Neural progenitor cell (in vitro differentiated cells): ENCODE measurements around the gene RNU2-1. TPM values are rescaled to one million over a fixed set of nuclear protein-coding genes. Genes with fewer than 3 reads are reported as not detected.
"Not testable (repeated sequence)": the region's sequence is repeated elsewhere in the genome, so short reads cannot be mapped to it uniquely, and the experiment has no call there.

ENCODE experiments used
- DNase-seq: peaks from one replicate; pipeline ENCODE4 v3.0.0-alpha.2; 2016; ENCODE audit warnings: low spot score
- H2AFZ ChIP-seq: fragments of 200-600 bp; sonication (generic); replicated peaks from 2 replicates; pipeline ENCODE4 v1.6.1; 2016; ENCODE audit warnings: antibody characterized with exemption
- H3F3A ChIP-seq: fragments of 200-600 bp; sonication (generic); 2 replicates; pipeline ENCODE4 v1.6.1; 2016; ENCODE audit warnings: antibody characterized with exemption, low read depth
- H3K27ac ChIP-seq: fragments of 200-600 bp; sonication (generic); 2 replicates; pipeline ENCODE4 v1.5.1; 2016; ENCODE audit warnings: mild to moderate bottlenecking
- H3K27me3 ChIP-seq: fragments of 200-600 bp; sonication (generic); 2 replicates; pipeline ENCODE4 v1.6.1; 2016; ENCODE audit warnings: mild to moderate bottlenecking, moderate library complexity
- H3K36me3 ChIP-seq: fragments of 200-600 bp; sonication (generic); 2 replicates; pipeline ENCODE4 v1.5.1; 2016
- H3K4me1 ChIP-seq: fragments of 200-600 bp; sonication (generic); 2 replicates; pipeline ENCODE4 v1.6.1; 2016; ENCODE audit warnings: mixed run types
- H3K4me2 ChIP-seq: fragments of 200-600 bp; sonication (generic); 2 replicates; pipeline ENCODE4 v1.6.1; 2016
- H3K4me3 ChIP-seq: fragments of 200-600 bp; sonication (generic); 2 replicates; pipeline ENCODE4 v1.5.1; 2016
- H3K79me2 ChIP-seq: fragments of 200-600 bp; sonication (generic); 2 replicates; pipeline ENCODE4 v1.6.1; 2016; ENCODE audit warnings: low read depth
- H3K9ac ChIP-seq: fragments of 200-600 bp; sonication (generic); 2 replicates; pipeline ENCODE4 v1.6.1; 2016
- H3K9me3 ChIP-seq: fragments of 200-600 bp; sonication (generic); 2 replicates; pipeline ENCODE4 v1.5.1; 2016; ENCODE audit warnings: low read depth
- H4K20me1 ChIP-seq: fragments of 200-600 bp; sonication (generic); 2 replicates; pipeline ENCODE4 v1.6.1; 2016; ENCODE audit warnings: low read depth
- H3K27ac Mint-ChIP-seq: 3 replicates; pipeline ENCODE4 v1.8.0; 2021; ENCODE audit warnings: mixed read lengths
- H3K27me3 Mint-ChIP-seq: 2 replicates; pipeline ENCODE4 v1.8.0; 2022; ENCODE audit warnings: low read depth, mild to moderate bottlenecking, inconsistent platforms, moderate library complexity, mixed read lengths; ENCODE audit not compliant: insufficient read depth
- H3K36me3 Mint-ChIP-seq: 3 replicates; pipeline ENCODE4 v1.8.0; 2021; ENCODE audit warnings: mixed read lengths
- H3K4me1 Mint-ChIP-seq: 3 replicates; pipeline ENCODE4 v1.8.0; 2021; ENCODE audit warnings: mixed read lengths
- H3K4me3 Mint-ChIP-seq: 3 replicates; pipeline ENCODE4 v1.8.0; 2021; ENCODE audit warnings: mild to moderate bottlenecking, moderate library complexity, mixed read lengths
- H3K9me3 Mint-ChIP-seq: 3 replicates; pipeline ENCODE4 v1.8.0; 2020; ENCODE audit warnings: mixed read lengths
- CTCF ChIP-seq: fragments of 200-600 bp; sonication (generic); IDR thresholded peaks from 2 replicates; pipeline ENCODE4 v1.5.1; 2017; ENCODE audit warnings: antibody characterized with exemption, mild to moderate bottlenecking
- EZH2 ChIP-seq: fragments of 200-600 bp; sonication (generic); IDR thresholded peaks from 2 replicates; pipeline ENCODE4 v1.6.1; 2017; ENCODE audit warnings: antibody characterized with exemption, mild to moderate bottlenecking, moderate library complexity
- EZH2phosphoT487 ChIP-seq: fragments of 200-600 bp; sonication (generic); IDR thresholded peaks from 2 replicates; pipeline ENCODE4 v1.6.1; 2017; ENCODE audit warnings: antibody characterized with exemption
- total RNA-seq: library from RNA; depleted of rRNA; stranded (reverse); fragments of >200 nt; gene quantifications from 2 replicates; pipeline ENCODE4 v1.2.3, GENCODE V29; 2015; ENCODE audit warnings: low replicate concordance

RNU2-1 gene
- total RNA-seq, 1 donor from 2014 or later, result not detected

DNA sequence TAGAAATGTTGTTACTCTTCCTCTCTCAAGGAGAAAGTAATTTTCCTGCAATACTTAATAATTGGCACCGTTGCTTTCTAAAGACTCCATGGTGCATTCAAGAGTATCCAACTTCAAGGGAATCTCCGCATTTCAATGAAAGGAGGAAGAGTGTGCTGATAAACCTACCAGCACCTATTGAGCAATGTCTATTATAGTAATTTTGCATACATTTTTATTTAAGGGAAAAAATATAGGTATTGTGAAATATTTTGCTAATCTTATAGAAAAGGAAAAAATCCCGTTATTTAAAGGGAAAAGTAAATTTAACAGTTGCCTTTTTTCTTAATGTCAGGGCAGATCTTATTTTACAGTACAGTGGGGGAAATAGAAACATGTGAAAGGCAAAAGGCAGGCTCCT is 23.2 kb downstream of the RNU2-1 start:
- Histone ChIP-seq H3K27ac (no peak overlapping the region), H3K4me2 (no peak overlapping the region), H3K79me2 (no peaks in the 10 kb centered on the region), H3K9ac (no peak overlapping the region), H3K4me3 (no peak overlapping the region), H3K27me3 (no peaks in the 10 kb centered on the region), H4K20me1 (no peaks in the 10 kb centered on the region), H2AFZ (no peak overlapping the region), H3F3A (peaks cover 29% of the 10 kb centered on the region), H3K36me3 (no peaks in the 10 kb centered on the region), H3K9me3 (no peaks in the 10 kb centered on the region), H3K4me1 (peaks cover 6% of the 10 kb centered on the region)
- no peak for DNase-seq
- peaks cover 8% of the 10 kb centered on the region for H3K4me1 Mint-ChIP-seq
- TF ChIP-seq EZH2phosphoT487, result no peak
- TF ChIP-seq CTCF, result no peak
- no peak for TF ChIP-seq EZH2
- H3K27ac Mint-ChIP-seq, result no peak overlapping the region
- H3K27me3 Mint-ChIP-seq, result peaks cover 11% of the 10 kb centered on the region
- H3K36me3 Mint-ChIP-seq, result peaks cover 11% of the 10 kb centered on the region
- peak overlapping the region; percentile 87 for H3K4me3 Mint-ChIP-seq
- no peaks in the 10 kb centered on the region for H3K9me3 Mint-ChIP-seq

- not testable (repeated sequence) for H3K4me3 ChIP-seq, H2AFZ ChIP-seq, H3K27ac ChIP-seq, H3K36me3 ChIP-seq, DNase-seq, H3K27me3 ChIP-seq, H3K79me2 ChIP-seq, H3K4me1 ChIP-seq, H4K20me1 ChIP-seq, H3K9me3 ChIP-seq, H3K4me1 Mint-ChIP-seq, H3K27ac Mint-ChIP-seq, H3K9ac ChIP-seq, H3K4me3 Mint-ChIP-seq, H3K4me2 ChIP-seq, H3F3A ChIP-seq, H3K27me3 Mint-ChIP-seq, H3K9me3 Mint-ChIP-seq
- H3K36me3 Mint-ChIP-seq, result peaks cover 27% of the 10 kb centered on the region
Measured at GRCh38 chr17:43203013-43203412, 30.8 kb downstream of the RNU2-1 start.

GRCh38 chr17:43200127-43200526 is 33.6 kb downstream of the RNU2-1 start:
- no peak for DNase-seq
- Histone ChIP-seq H3K4me1 (no peaks in the 10 kb centered on the region), H3K27ac (no peak overlapping the region), H2AFZ (no peak overlapping the region), H3K79me2 (no peaks in the 10 kb centered on the region), H3K27me3 (no peaks in the 10 kb centered on the region), H3K9ac (no peak overlapping the region), H3F3A (no peaks in the 10 kb centered on the region), H3K4me2 (no peak overlapping the region), H4K20me1 (no peaks in the 10 kb centered on the region), H3K4me3 (no peak overlapping the region), H3K9me3 (no peaks in the 10 kb centered on the region), H3K36me3 (no peaks in the 10 kb centered on the region)
- H3K4me3 Mint-ChIP-seq, result no peak overlapping the region
- H3K27ac Mint-ChIP-seq, result no peak overlapping the region
- no peaks in the 10 kb centered on the region for H3K9me3 Mint-ChIP-seq
- peaks cover 28% of the 10 kb centered on the region for H3K36me3 Mint-ChIP-seq
- no peaks in the 10 kb centered on the region for H3K27me3 Mint-ChIP-seq
- no peak for TF ChIP-seq CTCF
- TF ChIP-seq EZH2phosphoT487, result no peak
- no peak for TF ChIP-seq EZH2
- H3K4me1 Mint-ChIP-seq, result no peaks in the 10 kb centered on the region

DNA sequence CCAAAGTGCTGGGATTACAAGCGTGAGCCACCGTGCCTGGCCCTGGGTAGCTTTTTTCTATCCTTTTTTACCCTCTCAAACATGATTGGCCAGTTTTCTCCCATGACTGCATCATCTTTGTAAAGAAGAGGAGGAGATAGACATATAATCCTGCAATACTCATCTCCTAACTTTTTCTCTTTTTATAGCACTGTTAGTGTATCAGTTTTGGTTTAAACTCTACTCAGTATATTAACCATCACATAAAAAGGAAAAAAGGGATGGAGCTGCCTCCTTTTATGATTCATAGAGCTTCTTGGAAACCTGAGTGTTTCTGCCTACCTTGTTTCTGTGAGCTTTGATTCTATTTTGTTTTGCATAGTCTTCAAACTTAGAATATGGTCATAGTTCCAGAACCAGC is 34.1 kb downstream of the RNU2-1 start:
- Histone ChIP-seq H3K4me1 (no peaks in the 10 kb centered on the region), H3K9me3 (no peaks in the 10 kb centered on the region), H3F3A (no peaks in the 10 kb centered on the region), H3K4me2 (no peak overlapping the region), H3K27ac (no peak overlapping the region), H2AFZ (no peak overlapping the region), H3K27me3 (no peaks in the 10 kb centered on the region), H3K9ac (no peak overlapping the region), H3K36me3 (no peaks in the 10 kb centered on the region), H3K79me2 (no peaks in the 10 kb centered on the region), H3K4me3 (no peak overlapping the region), H4K20me1 (no peaks in the 10 kb centered on the region)
- Mint-ChIP-seq H3K36me3 (peaks cover 27% of the 10 kb centered on the region), H3K27me3 (no peaks in the 10 kb centered on the region), H3K4me1 (no peaks in the 10 kb centered on the region), H3K27ac (no peak overlapping the region), H3K9me3 (no peaks in the 10 kb centered on the region), H3K4me3 (no peak overlapping the region)
- no peak for TF ChIP-seq EZH2phosphoT487
- no peak for DNase-seq
